ENCODE results near the gene ZNF282. TPM values are rescaled to one million over a fixed set of nuclear protein-coding genes. Genes with fewer than 3 reads are reported as not detected.
"Not testable (repeated sequence)": the region's sequence is repeated elsewhere in the genome, so short reads cannot be mapped to it uniquely, and the experiment has no call there.

The ZNF282 gene
- total RNA-seq, 1 donor from 2014 or later = 33.3 TPM

- no peak for DNase-seq (ENCODE audit: extremely low read depth, low read depth, low spot score)
These were observed 27.8 kb downstream of the ZNF282 start for GRCh38 chr7:149223176-149223575.

- DNase-seq (ENCODE audit: extremely low read depth, low read depth, low spot score) = no peak
These were observed 28.4 kb downstream of the ZNF282 start for GRCh38 chr7:149223761-149224160.

GRCh38 chr7:149224352-149224751 is 29.0 kb downstream of the ZNF282 start:
- no peak for DNase-seq (ENCODE audit: extremely low read depth, low read depth, low spot score)

GRCh38 chr7:149225106-149225505 is 29.8 kb downstream of the ZNF282 start:
- DNase-seq (ENCODE audit: extremely low read depth, low read depth, low spot score) = no peak

GRCh38 chr7:149225656-149226055 is 30.3 kb downstream of the ZNF282 start:
- no peak for DNase-seq (ENCODE audit: extremely low read depth, low read depth, low spot score)

- DNase-seq (ENCODE audit: extremely low read depth, low read depth, low spot score) = not testable (repeated sequence)
These were observed 31.0 kb downstream of the ZNF282 start for GRCh38 chr7:149226366-149226765.

- no peak for DNase-seq (ENCODE audit: extremely low read depth, low read depth, low spot score)
These were observed 31.6 kb downstream of the ZNF282 start for GRCh38 chr7:149226840-149227494.

GRCh38 chr7:149228831-149229471 is 33.6 kb downstream of the ZNF282 start:
- DNase-seq (ENCODE audit: extremely low read depth, low read depth, low spot score) = no peak

GRCh38 chr7:149229526-149229925 is 34.2 kb downstream of the ZNF282 start:
- DNase-seq (ENCODE audit: extremely low read depth, low read depth, low spot score) = no peak

- DNase-seq (ENCODE audit: extremely low read depth, low read depth, low spot score) = no peak
These were observed 37.0 kb downstream of the ZNF282 start for GRCh38 chr7:149232362-149232761.

GRCh38 chr7:149233655-149234204 is 38.4 kb downstream of the ZNF282 start:
- DNase-seq (ENCODE audit: extremely low read depth, low read depth, low spot score) = not testable (repeated sequence)

GRCh38 chr7:149237502-149237901 is 42.2 kb downstream of the ZNF282 start:
- DNase-seq (ENCODE audit: extremely low read depth, low read depth, low spot score) = no peak

GRCh38 chr7:149238051-149238450 is 42.7 kb downstream of the ZNF282 start:
- DNase-seq (ENCODE audit: extremely low read depth, low read depth, low spot score) = no peak

GRCh38 chr7:149239345-149240143 is 44.2 kb downstream of the ZNF282 start, which contains the start of gene ZNF212:
Gene ZNF212, plus strand, starts transcription at chr7:149239651. Its CDS starts 128 bp downstream, at chr7:149239779.
- no peak for DNase-seq (ENCODE audit: extremely low read depth, low read depth, low spot score)

- no peak for DNase-seq (ENCODE audit: extremely low read depth, low read depth, low spot score)
These were observed 45.3 kb downstream of the ZNF282 start for GRCh38 chr7:149240637-149241036.

- no peak for DNase-seq (ENCODE audit: extremely low read depth, low read depth, low spot score)
These were observed 46.4 kb downstream of the ZNF282 start for GRCh38 chr7:149241696-149242095.

GRCh38 chr7:149245244-149245643 is 49.9 kb downstream of the ZNF282 start:
- DNase-seq (ENCODE audit: extremely low read depth, low read depth, low spot score) = no peak

GRCh38 chr7:149245744-149246143 is 50.4 kb downstream of the ZNF282 start:
- DNase-seq (ENCODE audit: extremely low read depth, low read depth, low spot score) = no peak

GRCh38 chr7:149248777-149249176 is 53.4 kb downstream of the ZNF282 start:
- DNase-seq (ENCODE audit: extremely low read depth, low read depth, low spot score) = no peak

- DNase-seq (ENCODE audit: extremely low read depth, low read depth, low spot score) = not testable (repeated sequence)
These were observed 54.8 kb downstream of the ZNF282 start for GRCh38 chr7:149250151-149250550.

- not testable (repeated sequence) for DNase-seq (ENCODE audit: extremely low read depth, low read depth, low spot score)
These were observed 56.2 kb downstream of the ZNF282 start for GRCh38 chr7:149251518-149251917.
